K562 (cell line): Measurements from ENCODE around the gene C1orf116. TPM values are rescaled to one million over a fixed set of nuclear protein-coding genes. Genes with fewer than 3 reads are reported as not detected.

ENCODE experiments used
- CC2D1A ChIP-seq: fragments of 450-650 bp; IDR thresholded peaks from 2 replicates; pipeline ENCODE4 v1.6.1; 2017; ENCODE audit warnings: mild to moderate bottlenecking
- MYBL2 ChIP-seq, 2 experiments: fragments of 450-650 bp in 1 of 2; sonication (generic) in 1 of 2; formaldehyde crosslinking in 1 of 2; IDR thresholded peaks; 2 replicates each; pipeline versions ENCODE4 v1.6.1 to v1.8.1; 2017 to 2022; ENCODE audit warnings: borderline replicate concordance in 1 of 2, inconsistent platforms in 1 of 2, low read depth in 1 of 2, mild to moderate bottlenecking in 1 of 2, missing genetic modification reagents in 1 of 2, moderate library complexity in 1 of 2
- NCOR1 ChIP-seq: fragments of 450-650 bp; IDR thresholded peaks from 2 replicates; pipeline ENCODE4 v1.6.1; 2016; ENCODE audit warnings: mild to moderate bottlenecking, moderate library complexity
- POLR3G ChIP-seq: IDR thresholded peaks from 2 replicates; pipeline ENCODE4 v1.6.1; 2011; ENCODE audit not compliant: insufficient read length, insufficient replicate concordance; ENCODE audit errors: extremely low read depth
- RBM22 ChIP-seq: fragments of 200-400 bp; formaldehyde crosslinking; IDR thresholded peaks from 2 replicates; pipeline ENCODE4 v1.6.1; 2018; ENCODE audit warnings: low read length, low read depth; ENCODE audit not compliant: poor library complexity, severe bottlenecking
- RCOR1 ChIP-seq, 2 experiments: IDR thresholded peaks; 2 replicates each; pipeline ENCODE4 v1.6.1; 2012; ENCODE audit warnings: low read depth in 2 of 2, low read length in 2 of 2, borderline replicate concordance in 1 of 2, improper control_type of control experiment in 1 of 2
- SMARCC2 ChIP-seq: fragments of 450-650 bp; IDR thresholded peaks from 2 replicates; pipeline ENCODE4 v1.6.1; 2017; ENCODE audit warnings: antibody characterized with exemption, moderate library complexity, mild to moderate bottlenecking, low read depth
- ZNF174 ChIP-seq: fragments of 250-450 bp; sonication (Bioruptor Pico); IDR thresholded peaks from 2 replicates; pipeline ENCODE4 v1.4.0; 2020; ENCODE audit warnings: mild to moderate bottlenecking
- ZNF197 ChIP-seq: fragments of 200-800 bp; sonication (Bioruptor generic); IDR thresholded peaks from 2 replicates; pipeline ENCODE4 v1.6.1; 2016; ENCODE audit warnings: low read depth, missing genetic modification characterization, missing compliant biosample characterization
- ZNF316 ChIP-seq: fragments of 450-650 bp; IDR thresholded peaks from 2 replicates; pipeline ENCODE4 v1.6.1; 2016
- polyA plus RNA-seq, 8 experiments: library from polyadenylated mRNA; depleted of rRNA in 4 of 8; stranded (reverse) in 5 of 8; unstranded in 3 of 8; fragments of >200 nt; fragmentation: Nextera tagmentation in 2 of 8; fragmentation: Illumina TruSeq in 1 of 8; extraction: Ambion mirVana in 2 of 8; extraction: Trizol in 1 of 8; gene quantifications; 2 replicates each; pipeline versions ENCODE4 v1.2.1 to v1.2.3, GENCODE V29; 2011 to 2014; ENCODE audit warnings: inconsistent platforms in 1 of 8, missing spikeins in 1 of 8
- total RNA-seq, 7 experiments: library from RNA; depleted of rRNA in 6 of 7; stranded (reverse); fragments of >200 nt in 6 of 7; fragmentation: Illumina TruSeq in 2 of 7; extraction: Trizol in 2 of 7; gene quantifications; 2 replicates each; pipeline versions ENCODE4 v1.2.1 to v1.2.3, GENCODE V29; 2011 to 2021; ENCODE audit warnings: low replicate concordance in 1 of 7
- TF ChIP-seq, protein P1 (sequence below), 2 experiments: IDR thresholded peaks; 2 replicates each; pipeline ENCODE4 v1.6.1; 2012; ENCODE audit warnings: improper control_type of control experiment in 2 of 2, low read depth in 2 of 2, low read length in 2 of 2, borderline replicate concordance in 1 of 2
- TF ChIP-seq, protein P2 (sequence below): fragments of 250-450 bp; sonication (Bioruptor Pico); IDR thresholded peaks from 2 replicates; pipeline ENCODE4 v1.5.0; 2021; ENCODE audit warnings: mild to moderate bottlenecking, borderline replicate concordance
- TF ChIP-seq, protein P3 (sequence below): fragments of 450-650 bp; IDR thresholded peaks from 2 replicates; pipeline ENCODE4 v1.6.1; 2016; ENCODE audit warnings: mild to moderate bottlenecking
- TF ChIP-seq, protein P4 (sequence below): fragments of 250-450 bp; sonication (Bioruptor Pico); IDR thresholded peaks from 2 replicates; pipeline ENCODE4 v1.4.0; 2020; ENCODE audit warnings: mild to moderate bottlenecking, moderate library complexity

Gene C1orf116
- total and polyA plus RNA-seq, 9 of the 15 experiments (the other 6 are each of a cell fraction or from before 2014, with no cell fraction given), result 0.62 to 3.0 (median 0.95) TPM

DNA sequence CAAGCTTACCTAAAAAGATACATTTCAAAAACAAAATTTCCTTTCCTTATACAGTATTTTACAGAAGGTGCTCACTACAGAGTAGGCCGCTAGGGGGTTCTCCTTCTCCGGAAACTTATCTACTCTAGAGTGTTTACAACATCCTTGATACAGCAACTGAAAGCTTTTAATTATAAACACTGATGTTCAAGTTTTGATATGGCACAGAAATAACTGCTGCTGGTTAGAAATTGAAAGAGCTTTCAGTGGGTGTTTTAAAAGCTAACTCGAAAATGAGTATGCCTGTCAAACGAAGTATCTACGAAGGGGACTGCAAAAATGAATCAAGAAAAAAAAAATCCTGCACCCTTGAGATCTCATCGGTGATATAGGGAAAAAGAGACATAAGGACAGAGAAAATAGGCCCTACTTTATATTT is 17.4 kb upstream of the C1orf116 start (continued):
- TF ChIP-seq MYBL2 (IDR thresholded peaks at IDR 0.05; ENCODE audit: low read depth) (no peak), MYBL2 (CRISPR knock-in tag; IDR thresholded peaks at IDR 0.05; ENCODE audit: borderline replicate concordance) (no peak), RBM22 (no peak), ZNF316 (no peak), POLR3G (no peak), NCOR1 (0 out of 2 replicates have a peak, but pooled peaks have one; percentile 34), RCOR1 (IDR thresholded peaks at IDR 0.05; ENCODE audit: borderline replicate concordance in 1 of 2, low read depth in 2 of 2, low read length in 2 of 2) (peak in 1 of 2 experiments; percentile 53; a peak in 1 of 4 replicates), CC2D1A (peak; percentile 51; the same call in 1 of the 2 replicates), SMARCC2 (peak; percentile 42), ZNF174 (no peak), ZNF197 (CRISPR knock-in tag) (no peak)
- TF ChIP-seq, protein P1, sequence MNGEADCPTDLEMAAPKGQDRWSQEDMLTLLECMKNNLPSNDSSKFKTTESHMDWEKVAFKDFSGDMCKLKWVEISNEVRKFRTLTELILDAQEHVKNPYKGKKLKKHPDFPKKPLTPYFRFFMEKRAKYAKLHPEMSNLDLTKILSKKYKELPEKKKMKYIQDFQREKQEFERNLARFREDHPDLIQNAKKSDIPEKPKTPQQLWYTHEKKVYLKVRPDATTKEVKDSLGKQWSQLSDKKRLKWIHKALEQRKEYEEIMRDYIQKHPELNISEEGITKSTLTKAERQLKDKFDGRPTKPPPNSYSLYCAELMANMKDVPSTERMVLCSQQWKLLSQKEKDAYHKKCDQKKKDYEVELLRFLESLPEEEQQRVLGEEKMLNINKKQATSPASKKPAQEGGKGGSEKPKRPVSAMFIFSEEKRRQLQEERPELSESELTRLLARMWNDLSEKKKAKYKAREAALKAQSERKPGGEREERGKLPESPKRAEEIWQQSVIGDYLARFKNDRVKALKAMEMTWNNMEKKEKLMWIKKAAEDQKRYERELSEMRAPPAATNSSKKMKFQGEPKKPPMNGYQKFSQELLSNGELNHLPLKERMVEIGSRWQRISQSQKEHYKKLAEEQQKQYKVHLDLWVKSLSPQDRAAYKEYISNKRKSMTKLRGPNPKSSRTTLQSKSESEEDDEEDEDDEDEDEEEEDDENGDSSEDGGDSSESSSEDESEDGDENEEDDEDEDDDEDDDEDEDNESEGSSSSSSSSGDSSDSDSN (IDR thresholded peaks at IDR 0.05; ENCODE audit: borderline replicate concordance in 1 of 2, low read depth in 2 of 2, low read length in 2 of 2), result 0 out of 4 replicates have a peak, but pooled peaks of 1 of the 2 experiments have one; percentile 9
- TF ChIP-seq, protein P2, sequence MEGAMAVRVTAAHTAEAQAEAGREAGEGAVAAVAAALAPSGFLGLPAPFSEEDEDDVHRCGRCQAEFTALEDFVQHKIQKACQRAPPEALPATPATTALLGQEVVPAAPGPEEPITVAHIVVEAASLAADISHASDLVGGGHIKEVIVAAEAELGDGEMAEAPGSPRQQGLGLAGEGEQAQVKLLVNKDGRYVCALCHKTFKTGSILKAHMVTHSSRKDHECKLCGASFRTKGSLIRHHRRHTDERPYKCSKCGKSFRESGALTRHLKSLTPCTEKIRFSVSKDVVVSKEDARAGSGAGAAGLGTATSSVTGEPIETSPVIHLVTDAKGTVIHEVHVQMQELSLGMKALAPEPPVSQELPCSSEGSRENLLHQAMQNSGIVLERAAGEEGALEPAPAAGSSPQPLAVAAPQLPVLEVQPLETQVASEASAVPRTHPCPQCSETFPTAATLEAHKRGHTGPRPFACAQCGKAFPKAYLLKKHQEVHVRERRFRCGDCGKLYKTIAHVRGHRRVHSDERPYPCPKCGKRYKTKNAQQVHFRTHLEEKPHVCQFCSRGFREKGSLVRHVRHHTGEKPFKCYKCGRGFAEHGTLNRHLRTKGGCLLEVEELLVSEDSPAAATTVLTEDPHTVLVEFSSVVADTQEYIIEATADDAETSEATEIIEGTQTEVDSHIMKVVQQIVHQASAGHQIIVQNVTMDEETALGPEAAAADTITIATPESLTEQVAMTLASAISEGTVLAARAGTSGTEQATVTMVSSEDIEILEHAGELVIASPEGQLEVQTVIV, result 0 out of 2 replicates have a peak, but pooled peaks have one; percentile 42
- TF ChIP-seq, protein P3, sequence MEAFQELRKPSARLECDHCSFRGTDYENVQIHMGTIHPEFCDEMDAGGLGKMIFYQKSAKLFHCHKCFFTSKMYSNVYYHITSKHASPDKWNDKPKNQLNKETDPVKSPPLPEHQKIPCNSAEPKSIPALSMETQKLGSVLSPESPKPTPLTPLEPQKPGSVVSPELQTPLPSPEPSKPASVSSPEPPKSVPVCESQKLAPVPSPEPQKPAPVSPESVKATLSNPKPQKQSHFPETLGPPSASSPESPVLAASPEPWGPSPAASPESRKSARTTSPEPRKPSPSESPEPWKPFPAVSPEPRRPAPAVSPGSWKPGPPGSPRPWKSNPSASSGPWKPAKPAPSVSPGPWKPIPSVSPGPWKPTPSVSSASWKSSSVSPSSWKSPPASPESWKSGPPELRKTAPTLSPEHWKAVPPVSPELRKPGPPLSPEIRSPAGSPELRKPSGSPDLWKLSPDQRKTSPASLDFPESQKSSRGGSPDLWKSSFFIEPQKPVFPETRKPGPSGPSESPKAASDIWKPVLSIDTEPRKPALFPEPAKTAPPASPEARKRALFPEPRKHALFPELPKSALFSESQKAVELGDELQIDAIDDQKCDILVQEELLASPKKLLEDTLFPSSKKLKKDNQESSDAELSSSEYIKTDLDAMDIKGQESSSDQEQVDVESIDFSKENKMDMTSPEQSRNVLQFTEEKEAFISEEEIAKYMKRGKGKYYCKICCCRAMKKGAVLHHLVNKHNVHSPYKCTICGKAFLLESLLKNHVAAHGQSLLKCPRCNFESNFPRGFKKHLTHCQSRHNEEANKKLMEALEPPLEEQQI, result 0 out of 2 replicates have a peak, but pooled peaks have one; percentile 28
- TF ChIP-seq, protein P4, sequence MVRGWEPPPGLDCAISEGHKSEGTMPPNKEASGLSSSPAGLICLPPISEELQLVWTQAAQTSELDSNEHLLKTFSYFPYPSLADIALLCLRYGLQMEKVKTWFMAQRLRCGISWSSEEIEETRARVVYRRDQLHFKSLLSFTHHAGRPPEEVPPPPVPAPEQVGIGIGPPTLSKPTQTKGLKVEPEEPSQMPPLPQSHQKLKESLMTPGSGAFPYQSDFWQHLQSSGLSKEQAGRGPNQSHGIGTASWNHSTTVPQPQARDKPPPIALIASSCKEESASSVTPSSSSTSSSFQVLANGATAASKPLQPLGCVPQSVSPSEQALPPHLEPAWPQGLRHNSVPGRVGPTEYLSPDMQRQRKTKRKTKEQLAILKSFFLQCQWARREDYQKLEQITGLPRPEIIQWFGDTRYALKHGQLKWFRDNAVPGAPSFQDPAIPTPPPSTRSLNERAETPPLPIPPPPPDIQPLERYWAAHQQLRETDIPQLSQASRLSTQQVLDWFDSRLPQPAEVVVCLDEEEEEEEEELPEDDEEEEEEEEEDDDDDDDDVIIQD, result no peak
